ENCODE results near the gene RTTN.

The RTTN gene

DNA sequence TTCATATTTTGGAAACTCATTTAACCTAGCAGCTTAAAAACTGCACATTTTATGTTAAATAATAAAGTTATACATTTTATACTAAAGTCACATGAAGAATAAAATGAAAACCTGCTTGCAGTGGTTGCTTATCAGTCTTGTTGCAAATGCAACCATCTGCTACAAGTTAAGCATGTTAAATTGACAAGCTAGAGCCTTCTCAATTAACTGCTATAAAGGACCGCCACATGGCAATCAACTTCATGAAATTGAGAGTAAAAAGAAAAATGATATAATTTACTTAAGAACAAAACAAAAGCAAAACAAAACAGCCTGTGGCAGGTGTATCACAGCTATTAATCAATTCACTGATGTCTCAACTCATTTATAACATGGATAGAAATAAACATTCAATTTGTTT, 78.7 kb downstream of the RTTN start:
- no peak overlapping the region for H3K27ac ChIP-seq (ENCODE audit: low read depth, low read length)
- H3K27me3 ChIP-seq (ENCODE audit: low read length), result no peaks in the 10 kb centered on the region
- H3K9me3 ChIP-seq (ENCODE audit: insufficient read depth, low read length), result no peaks in the 10 kb centered on the region
- no peak overlapping the region for H2AFZ ChIP-seq (ENCODE audit: low read depth, low read length, severe bottlenecking)
- H3K4me3 ChIP-seq (ENCODE audit: insufficient read depth, low read length, poor library complexity, severe bottlenecking), result no peak overlapping the region
- no peaks in the 10 kb centered on the region for H3K9me2 ChIP-seq (replicated peaks; ENCODE audit: insufficient read depth, low read length)
- no peak overlapping the region for H3K9ac ChIP-seq (ENCODE audit: low read length)
- TF ChIP-seq, protein P1, sequence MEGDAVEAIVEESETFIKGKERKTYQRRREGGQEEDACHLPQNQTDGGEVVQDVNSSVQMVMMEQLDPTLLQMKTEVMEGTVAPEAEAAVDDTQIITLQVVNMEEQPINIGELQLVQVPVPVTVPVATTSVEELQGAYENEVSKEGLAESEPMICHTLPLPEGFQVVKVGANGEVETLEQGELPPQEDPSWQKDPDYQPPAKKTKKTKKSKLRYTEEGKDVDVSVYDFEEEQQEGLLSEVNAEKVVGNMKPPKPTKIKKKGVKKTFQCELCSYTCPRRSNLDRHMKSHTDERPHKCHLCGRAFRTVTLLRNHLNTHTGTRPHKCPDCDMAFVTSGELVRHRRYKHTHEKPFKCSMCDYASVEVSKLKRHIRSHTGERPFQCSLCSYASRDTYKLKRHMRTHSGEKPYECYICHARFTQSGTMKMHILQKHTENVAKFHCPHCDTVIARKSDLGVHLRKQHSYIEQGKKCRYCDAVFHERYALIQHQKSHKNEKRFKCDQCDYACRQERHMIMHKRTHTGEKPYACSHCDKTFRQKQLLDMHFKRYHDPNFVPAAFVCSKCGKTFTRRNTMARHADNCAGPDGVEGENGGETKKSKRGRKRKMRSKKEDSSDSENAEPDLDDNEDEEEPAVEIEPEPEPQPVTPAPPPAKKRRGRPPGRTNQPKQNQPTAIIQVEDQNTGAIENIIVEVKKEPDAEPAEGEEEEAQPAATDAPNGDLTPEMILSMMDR (IDR thresholded peaks at IDR 0.05; ENCODE audit: insufficient read depth, low read length, poor library complexity, severe bottlenecking), result no peak
- no peak for TF ChIP-seq EZH2phosphoT487 (conservative IDR thresholded peaks at IDR 0.05; ENCODE audit: low read length)
- H3K36me3 ChIP-seq (ENCODE audit: low read length), result peaks cover 27% of the 10 kb centered on the region; the same call in 1 of the 2 replicates
- H3K4me2 ChIP-seq (ENCODE audit: low read depth, low read length, poor library complexity, severe bottlenecking), result no peak overlapping the region
- no peaks in the 10 kb centered on the region for H3F3A ChIP-seq (ENCODE audit: insufficient read depth)
- H4K20me1 ChIP-seq (ENCODE audit: low read depth, low read length), result no peaks in the 10 kb centered on the region
- no peaks in the 10 kb centered on the region for H3K79me2 ChIP-seq (ENCODE audit: insufficient read depth, low read length)

DNA sequence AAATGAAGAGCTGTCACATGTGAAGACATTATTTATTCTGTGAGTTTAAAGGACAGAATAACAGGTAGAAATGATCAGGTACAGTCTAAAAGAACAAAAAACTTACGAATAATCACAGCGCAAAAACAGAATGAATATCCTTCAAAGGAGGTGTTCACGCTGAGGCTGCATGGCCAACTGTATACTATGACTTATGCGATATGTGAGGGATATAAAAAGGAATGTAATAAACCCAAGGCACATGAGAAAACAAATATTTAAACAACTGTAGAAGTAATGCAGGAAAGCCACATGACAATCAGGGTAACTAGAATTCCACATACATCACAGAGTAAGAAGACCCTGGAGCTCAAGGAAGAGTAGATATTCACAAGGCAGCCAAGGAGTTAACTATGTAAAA, 81.3 kb downstream of the RTTN start:
- TF ChIP-seq, protein P1 (IDR thresholded peaks at IDR 0.05; ENCODE audit: insufficient read depth, low read length, poor library complexity, severe bottlenecking), result no peak
- Histone ChIP-seq H3K36me3 (ENCODE audit: low read length) (peaks cover 33% of the 10 kb centered on the region), H3K9me3 (ENCODE audit: insufficient read depth, low read length) (no peaks in the 10 kb centered on the region)

DNA sequence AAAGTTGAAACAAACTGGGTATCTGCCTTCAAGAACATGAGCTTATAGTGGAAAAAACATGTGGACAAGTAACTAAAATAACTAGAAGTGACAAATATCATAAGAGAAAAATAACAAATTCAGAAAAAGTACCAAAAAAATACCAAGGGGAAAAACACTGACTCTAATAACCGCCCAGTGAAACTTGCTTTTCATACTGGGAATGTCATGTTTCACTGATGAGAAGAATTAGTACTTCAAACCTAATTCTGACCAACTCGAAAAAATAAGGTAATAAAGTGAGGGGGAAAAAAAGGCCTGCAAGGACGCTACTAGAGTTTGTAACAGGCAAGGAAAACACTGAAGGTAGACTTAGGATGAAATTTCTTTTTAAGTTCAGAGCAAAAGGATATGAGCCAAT, 83.6 kb downstream of the RTTN start:
- H3K9me2 ChIP-seq (replicated peaks; ENCODE audit: insufficient read depth, low read length), result no peaks in the 10 kb centered on the region
- peaks cover 22% of the 10 kb centered on the region for H3K36me3 ChIP-seq (ENCODE audit: low read length)
- H4K20me1 ChIP-seq (ENCODE audit: low read depth, low read length), result no peaks in the 10 kb centered on the region
- H3K9me3 ChIP-seq (ENCODE audit: insufficient read depth, low read length), result no peaks in the 10 kb centered on the region
- H3K4me3 ChIP-seq (ENCODE audit: insufficient read depth, low read length, poor library complexity, severe bottlenecking), result no peak overlapping the region
- no peak overlapping the region for H3K4me2 ChIP-seq (ENCODE audit: low read depth, low read length, poor library complexity, severe bottlenecking)
- H3K79me2 ChIP-seq (ENCODE audit: insufficient read depth, low read length), result no peaks in the 10 kb centered on the region
- H3F3A ChIP-seq (ENCODE audit: insufficient read depth), result no peaks in the 10 kb centered on the region
- TF ChIP-seq EZH2phosphoT487 (conservative IDR thresholded peaks at IDR 0.05; ENCODE audit: low read length), result no peak
- H3K27ac ChIP-seq (ENCODE audit: low read depth, low read length), result no peak overlapping the region
- H2AFZ ChIP-seq (ENCODE audit: low read depth, low read length, severe bottlenecking), result no peak overlapping the region
- H3K27me3 ChIP-seq (ENCODE audit: low read length), result no peaks in the 10 kb centered on the region
- no peak overlapping the region for H3K9ac ChIP-seq (ENCODE audit: low read length)

More for the DNA sequence above, 81.3 kb downstream of the RTTN start:
- no peaks in the 10 kb centered on the region for H3K79me2 ChIP-seq (ENCODE audit: insufficient read depth, low read length)
- H3K27me3 ChIP-seq (ENCODE audit: low read length), result no peaks in the 10 kb centered on the region
- H4K20me1 ChIP-seq (ENCODE audit: low read depth, low read length), result no peaks in the 10 kb centered on the region
- no peak overlapping the region for H3K27ac ChIP-seq (ENCODE audit: low read depth, low read length)
- no peak overlapping the region for H2AFZ ChIP-seq (ENCODE audit: low read depth, low read length, severe bottlenecking)
- H3F3A ChIP-seq (ENCODE audit: insufficient read depth), result no peaks in the 10 kb centered on the region
- no peak overlapping the region for H3K4me3 ChIP-seq (ENCODE audit: insufficient read depth, low read length, poor library complexity, severe bottlenecking)
- no peak overlapping the region for H3K4me2 ChIP-seq (ENCODE audit: low read depth, low read length, poor library complexity, severe bottlenecking)
- no peak overlapping the region for H3K9ac ChIP-seq (ENCODE audit: low read length)
- no peaks in the 10 kb centered on the region for H3K9me2 ChIP-seq (replicated peaks; ENCODE audit: insufficient read depth, low read length)

DNA sequence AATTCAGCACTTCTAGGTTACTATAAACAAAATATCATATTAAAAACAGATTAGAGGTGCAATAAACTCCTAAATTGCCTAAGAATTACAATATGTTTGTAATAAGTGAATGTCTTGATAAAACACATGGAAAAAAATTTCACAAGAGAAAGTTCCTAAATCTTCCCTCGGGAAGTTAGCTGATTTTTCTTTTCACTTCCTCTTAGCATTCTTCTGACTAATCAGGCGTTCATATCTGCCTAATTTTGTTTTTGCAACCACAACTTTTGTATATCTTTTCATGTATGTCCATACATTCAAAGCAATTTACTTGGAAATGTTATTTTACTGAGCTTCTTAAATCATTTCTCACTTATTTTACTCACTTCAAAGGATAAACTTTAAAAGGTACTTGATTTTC, 88.5 kb downstream of the RTTN start:
- peaks cover 24% of the 10 kb centered on the region for H3K36me3 ChIP-seq (ENCODE audit: low read length)

More for the DNA sequence above, 88.5 kb downstream of the RTTN start:
- Histone ChIP-seq H3K4me2 (ENCODE audit: low read depth, low read length, poor library complexity, severe bottlenecking) (no peak overlapping the region), H3K27ac (ENCODE audit: low read depth, low read length) (no peak overlapping the region), H3K79me2 (ENCODE audit: insufficient read depth, low read length) (no peaks in the 10 kb centered on the region), H3F3A (ENCODE audit: insufficient read depth) (no peaks in the 10 kb centered on the region), H3K9me3 (ENCODE audit: insufficient read depth, low read length) (no peaks in the 10 kb centered on the region), H3K9ac (ENCODE audit: low read length) (no peak overlapping the region), H3K4me3 (ENCODE audit: insufficient read depth, low read length, poor library complexity, severe bottlenecking) (no peak overlapping the region), H3K9me2 (replicated peaks; ENCODE audit: insufficient read depth, low read length) (no peaks in the 10 kb centered on the region), H3K27me3 (ENCODE audit: low read length) (no peaks in the 10 kb centered on the region), H2AFZ (ENCODE audit: low read depth, low read length, severe bottlenecking) (no peak overlapping the region), H4K20me1 (ENCODE audit: low read depth, low read length) (no peaks in the 10 kb centered on the region)
- TF ChIP-seq, protein P1 (IDR thresholded peaks at IDR 0.05; ENCODE audit: insufficient read depth, low read length, poor library complexity, severe bottlenecking), result no peak

Measured in SU-DHL-6 (cell line).